ENCODE results near the gene ZNRF2.

GRCh38 chr7:30264052-30264451 is 20.3 kb upstream of the ZNRF2 start:
- TF ChIP-seq FOXA1 (IDR thresholded peaks at IDR 0.05): no peak
- TF ChIP-seq FOXK2 (IDR thresholded peaks at IDR 0.05): no peak
